Vagina (tissue), 2 donors: ENCODE measurements around the gene LYPD1. TPM values are rescaled to one million over a fixed set of nuclear protein-coding genes. Genes with fewer than 3 reads are reported as not detected.
A peak's percentile ranks its signal among the peaks of the same experiment; 100 is the strongest.

Experiments
- DNase-seq, 2 donors: peaks; one replicate each; pipeline ENCODE4 v3.0.0-alpha.2; 2017; ENCODE audit errors: extremely low spot score in 2 of 2
- H3K27ac ChIP-seq: fragments of 200-600 bp; sonication (generic); one replicate; pipeline ENCODE4 v1.5.1; 2019
- H3K27me3 ChIP-seq: fragments of 200-600 bp; sonication (generic); one replicate; pipeline ENCODE4 v1.5.1; 2019
- H3K36me3 ChIP-seq, 2 donors: fragments of 200-600 bp; sonication (generic); one replicate each; pipeline ENCODE4 v1.5.1; 2017 to 2019
- H3K4me1 ChIP-seq: fragments of 200-600 bp; sonication (generic); one replicate; pipeline ENCODE4 v1.5.1; 2019
- H3K4me3 ChIP-seq, 2 donors: fragments of 200-600 bp; sonication (generic); 1 replicate in 1 of 2; 2 replicates in 1 of 2; pipeline ENCODE4 v1.5.1; 2016 to 2019
- H3K9me3 ChIP-seq: fragments of 200-600 bp; sonication (generic); one replicate; pipeline ENCODE4 v1.5.1; 2019
- POLR2A ChIP-seq, 2 donors: fragments of 450-650 bp; IDR thresholded peaks; one replicate each; pipeline ENCODE4 v1.6.1; 2017; ENCODE audit warnings: antibody characterized with exemption in 2 of 2, mild to moderate bottlenecking in 2 of 2, moderate library complexity in 2 of 2
- POLR2AphosphoS5 ChIP-seq, 2 donors: sonication (generic); formaldehyde crosslinking; IDR thresholded peaks; one replicate each; pipeline ENCODE4 v1.9.0; 2017; ENCODE audit warnings: antibody characterized with exemption in 2 of 2, mild to moderate bottlenecking in 2 of 2, low read depth in 1 of 2; ENCODE audit not compliant: insufficient read depth in 1 of 2
- intact Hi-C: fragments of 100-400 bp; cut with DNase I; formaldehyde crosslinking; loops from one replicate; pipeline ENCODE4 v1.15.1; 2023
- total RNA-seq: library from RNA; depleted of rRNA; stranded (reverse); fragments of >200 nt; gene quantifications from one replicate; pipeline ENCODE4 v1.2.3, GENCODE V29; 2016
- TF ChIP-seq, protein P1 (sequence below), 3 experiments: fragments of 450-650 bp in 2 of 3; fragments of 200-600 bp in 1 of 3; sonication (generic) in 1 of 3; IDR thresholded peaks; one replicate each; pipeline ENCODE4 v1.5.1; 2017 to 2019; ENCODE audit warnings: antibody characterized with exemption in 3 of 3, mild to moderate bottlenecking in 2 of 3, moderate library complexity in 2 of 3

LYPD1 gene
- not detected for total RNA-seq

- Histone ChIP-seq H3K4me1 (peaks cover 32% of the 10 kb centered on the region), H3K4me3 (peak within 1 kb of the TSS; percentile 43 to 50), H3K27me3 (no peaks in the 10 kb centered on the region), H3K9me3 (no peaks in the 10 kb centered on the region), H3K27ac (no peak within 1 kb of the TSS), H3K36me3 (no peaks in the 10 kb centered on the region)
- DNase-seq, result no peak
- TF ChIP-seq, protein P1, sequence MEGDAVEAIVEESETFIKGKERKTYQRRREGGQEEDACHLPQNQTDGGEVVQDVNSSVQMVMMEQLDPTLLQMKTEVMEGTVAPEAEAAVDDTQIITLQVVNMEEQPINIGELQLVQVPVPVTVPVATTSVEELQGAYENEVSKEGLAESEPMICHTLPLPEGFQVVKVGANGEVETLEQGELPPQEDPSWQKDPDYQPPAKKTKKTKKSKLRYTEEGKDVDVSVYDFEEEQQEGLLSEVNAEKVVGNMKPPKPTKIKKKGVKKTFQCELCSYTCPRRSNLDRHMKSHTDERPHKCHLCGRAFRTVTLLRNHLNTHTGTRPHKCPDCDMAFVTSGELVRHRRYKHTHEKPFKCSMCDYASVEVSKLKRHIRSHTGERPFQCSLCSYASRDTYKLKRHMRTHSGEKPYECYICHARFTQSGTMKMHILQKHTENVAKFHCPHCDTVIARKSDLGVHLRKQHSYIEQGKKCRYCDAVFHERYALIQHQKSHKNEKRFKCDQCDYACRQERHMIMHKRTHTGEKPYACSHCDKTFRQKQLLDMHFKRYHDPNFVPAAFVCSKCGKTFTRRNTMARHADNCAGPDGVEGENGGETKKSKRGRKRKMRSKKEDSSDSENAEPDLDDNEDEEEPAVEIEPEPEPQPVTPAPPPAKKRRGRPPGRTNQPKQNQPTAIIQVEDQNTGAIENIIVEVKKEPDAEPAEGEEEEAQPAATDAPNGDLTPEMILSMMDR (IDR thresholded peaks at IDR 0.05), result no peak
- TF ChIP-seq POLR2A (IDR thresholded peaks at IDR 0.05) (no peak), POLR2AphosphoS5 (IDR thresholded peaks at IDR 0.05; ENCODE audit: insufficient read depth in 1 of 2, low read depth in 1 of 2) (no peak)
- intact Hi-C loops, result no loop called here
Observed at GRCh38 chr2:132669908-132670495, at the start of gene LYPD1. Gene LYPD1, minus strand, starts transcription at chr2:132670205. Its CDS starts 273 bp downstream, at chr2:132669932.

DNA sequence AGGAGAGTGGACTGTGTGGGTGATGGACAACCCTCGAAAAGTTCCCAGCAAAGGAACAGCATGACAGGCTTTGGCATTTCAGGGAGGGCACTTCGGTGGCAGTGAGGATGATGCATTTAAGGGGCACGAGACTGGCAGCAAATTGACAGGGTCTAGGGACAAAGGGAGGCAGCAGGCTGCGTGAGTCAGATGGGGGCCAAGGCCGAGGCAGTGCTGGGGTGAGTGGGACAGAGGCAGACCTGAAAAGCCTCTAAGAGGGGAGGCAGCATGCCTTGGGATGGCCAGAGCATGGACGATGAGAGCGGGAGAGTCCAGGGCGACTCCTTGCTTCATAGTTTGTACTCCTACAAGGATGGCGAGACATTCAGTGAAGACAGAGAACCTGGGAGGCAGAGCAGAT lies 49.5 kb upstream of the LYPD1 start:
- TF ChIP-seq, protein P1 (IDR thresholded peaks at IDR 0.05), result no peak
- no peak for TF ChIP-seq POLR2AphosphoS5 (IDR thresholded peaks at IDR 0.05; ENCODE audit: insufficient read depth in 1 of 2, low read depth in 1 of 2)
- TF ChIP-seq POLR2A (IDR thresholded peaks at IDR 0.05), result no peak
- DNase-seq, result no peak
- Histone ChIP-seq H3K36me3 (no peaks in the 10 kb centered on the region), H3K27me3 (no peaks in the 10 kb centered on the region), H3K4me3 (no peak overlapping the region), H3K27ac (no peak overlapping the region), H3K9me3 (no peaks in the 10 kb centered on the region), H3K4me1 (no peaks in the 10 kb centered on the region)
- intact Hi-C loops, result no loop called here

DNA sequence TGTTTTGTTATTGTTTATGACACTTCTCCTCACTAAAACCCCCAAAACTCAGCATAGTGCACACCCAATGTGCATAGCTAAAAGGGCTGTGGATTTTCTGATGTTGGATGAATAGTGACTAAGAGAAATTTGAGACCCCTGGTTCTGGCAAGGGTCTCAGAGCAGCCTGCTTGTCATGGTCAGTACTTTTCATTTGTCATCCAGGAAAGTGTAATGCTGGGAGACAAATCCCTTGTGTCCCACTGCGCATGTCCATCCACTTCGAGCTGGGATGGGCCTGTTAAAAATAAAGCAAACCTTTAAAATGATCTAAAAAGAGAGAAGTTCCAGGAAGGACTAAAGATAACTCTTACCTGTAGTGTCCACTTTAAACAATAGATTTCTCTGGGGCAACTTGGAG lies 46.9 kb upstream of the LYPD1 start:
- no peak for DNase-seq
- Histone ChIP-seq H3K27me3 (no peaks in the 10 kb centered on the region), H3K4me3 (no peak overlapping the region), H3K36me3 (no peaks in the 10 kb centered on the region), H3K9me3 (no peaks in the 10 kb centered on the region), H3K4me1 (no peaks in the 10 kb centered on the region), H3K27ac (no peak overlapping the region)
- TF ChIP-seq, protein P1 (IDR thresholded peaks at IDR 0.05), result no peak
- TF ChIP-seq POLR2A (IDR thresholded peaks at IDR 0.05) (no peak), POLR2AphosphoS5 (IDR thresholded peaks at IDR 0.05; ENCODE audit: insufficient read depth in 1 of 2, low read depth in 1 of 2) (no peak)
- intact Hi-C loops, result no loop called here

DNA sequence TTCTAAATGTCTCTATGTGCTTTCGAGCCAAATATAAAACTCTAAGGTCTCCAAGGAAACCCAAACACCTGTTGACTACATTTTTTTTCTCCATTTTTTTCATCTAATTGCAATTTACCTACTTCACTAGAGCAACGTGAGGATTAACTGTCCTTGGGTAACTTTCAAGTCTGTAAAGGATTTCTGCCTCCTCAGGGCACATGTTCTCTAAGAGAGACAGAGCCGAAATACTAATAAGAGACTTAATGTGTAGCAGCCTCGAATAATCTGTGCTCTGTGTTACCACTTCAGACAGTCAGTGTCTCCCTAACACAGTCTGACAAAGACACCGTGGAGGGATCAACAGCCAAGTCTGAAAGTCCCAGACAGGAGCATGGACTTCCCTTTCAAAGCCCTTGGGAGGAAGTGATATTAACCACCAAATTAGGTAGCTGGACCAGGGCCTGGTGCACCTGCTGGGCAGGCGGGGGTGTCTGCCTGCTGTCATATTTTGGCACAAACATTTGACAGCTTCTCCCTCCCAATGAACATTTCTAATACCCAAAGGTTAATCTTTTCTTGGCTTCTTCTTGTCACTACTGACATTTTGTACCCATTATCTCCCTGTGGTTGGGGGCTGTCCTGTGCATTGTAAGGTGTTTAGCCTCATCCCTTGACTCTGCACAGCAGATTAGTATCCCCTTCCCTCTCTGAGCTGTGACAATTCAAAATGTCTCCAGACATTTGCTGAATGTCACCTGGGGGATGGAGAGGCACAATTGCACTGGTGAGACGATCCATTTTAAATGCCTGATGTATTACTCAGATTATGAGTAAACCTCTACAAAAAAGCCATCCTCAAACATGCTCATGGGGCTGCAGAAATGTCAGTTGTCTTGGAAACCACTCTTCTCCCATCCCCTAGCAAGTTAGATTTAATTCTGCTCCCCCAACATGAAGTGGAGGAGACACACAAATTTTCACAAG lies 45.7 kb upstream of the LYPD1 start:
- no peak overlapping the region for H3K4me3 ChIP-seq
- H3K27ac ChIP-seq, result no peak overlapping the region
- no peaks in the 10 kb centered on the region for H3K27me3 ChIP-seq
- intact Hi-C loops, result no loop called here
- H3K4me1 ChIP-seq, result no peaks in the 10 kb centered on the region
- DNase-seq, result no peak
- TF ChIP-seq POLR2AphosphoS5 (IDR thresholded peaks at IDR 0.05; ENCODE audit: insufficient read depth in 1 of 2, low read depth in 1 of 2) (no peak), POLR2A (IDR thresholded peaks at IDR 0.05) (no peak)
- TF ChIP-seq, protein P1 (IDR thresholded peaks at IDR 0.05), result no peak
- H3K9me3 ChIP-seq, result no peaks in the 10 kb centered on the region
- H3K36me3 ChIP-seq, result no peaks in the 10 kb centered on the region

DNA sequence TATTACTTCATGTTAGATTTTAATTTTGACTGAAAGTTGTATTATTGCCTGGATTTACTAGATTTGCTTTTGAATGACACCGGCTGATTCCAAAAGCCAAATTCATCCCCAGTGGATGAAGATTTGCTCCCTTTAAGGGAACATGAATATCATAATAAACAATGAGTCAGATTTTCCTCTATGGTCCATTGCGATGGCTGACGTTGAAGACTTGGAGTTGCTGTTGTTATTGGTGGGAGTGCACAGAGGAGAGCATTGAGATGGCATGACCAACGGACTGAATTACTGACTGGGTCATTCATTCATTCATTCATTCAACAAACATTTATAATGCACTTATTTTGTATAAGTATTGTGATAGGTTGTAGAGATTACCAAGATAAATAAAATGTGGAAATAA lies 33.4 kb upstream of the LYPD1 start:
- Histone ChIP-seq H3K27me3 (no peaks in the 10 kb centered on the region), H3K36me3 (no peaks in the 10 kb centered on the region), H3K27ac (no peak overlapping the region), H3K4me1 (no peaks in the 10 kb centered on the region), H3K4me3 (no peak overlapping the region), H3K9me3 (no peaks in the 10 kb centered on the region)
- DNase-seq, result no peak
- intact Hi-C loops, result no loop called here
- TF ChIP-seq POLR2AphosphoS5 (IDR thresholded peaks at IDR 0.05; ENCODE audit: insufficient read depth in 1 of 2, low read depth in 1 of 2) (no peak), POLR2A (IDR thresholded peaks at IDR 0.05) (no peak)
- TF ChIP-seq, protein P1 (IDR thresholded peaks at IDR 0.05), result no peak
